Ascending aorta (tissue), 2 donors: ENCODE data around the gene ELF2. TPM values are rescaled to one million over a fixed set of nuclear protein-coding genes. Genes with fewer than 3 reads are reported as not detected.
A peak's percentile ranks its signal among the peaks of the same experiment; 100 is the strongest.
"Not testable (repeated sequence)": the region's sequence is repeated elsewhere in the genome, so short reads cannot be mapped to it uniquely, and the experiment has no call there.

Experiments used
- DNase-seq, 2 donors: peaks; one replicate each; pipeline ENCODE4 v3.0.0-alpha.2; 2019; ENCODE audit warnings: low spot score in 2 of 2
- H3K27ac ChIP-seq, 2 donors: fragments of 200-600 bp; sonication (generic); one replicate each; pipeline ENCODE4 v1.5.1; 2016 to 2017; ENCODE audit warnings: mild to moderate bottlenecking in 1 of 2
- H3K27me3 ChIP-seq: fragments of 200-600 bp; sonication (generic); one replicate; pipeline ENCODE4 v1.5.1; 2017
- H3K36me3 ChIP-seq, 2 donors: fragments of 200-600 bp; sonication (generic); one replicate each; pipeline ENCODE4 v1.5.1; 2016
- H3K4me1 ChIP-seq, 2 donors: fragments of 200-600 bp; sonication (generic); one replicate each; pipeline ENCODE4 v1.5.1; 2016 to 2017; ENCODE audit warnings: mild to moderate bottlenecking in 1 of 2
- H3K4me3 ChIP-seq, 2 donors: fragments of 200-600 bp; sonication (generic); one replicate each; pipeline ENCODE4 v1.5.1; 2016 to 2017; ENCODE audit warnings: mild to moderate bottlenecking in 1 of 2
- H3K9me3 ChIP-seq, 2 donors: fragments of 200-600 bp; sonication (generic); one replicate each; pipeline ENCODE4 v1.5.1; 2016
- intact Hi-C: fragments of 100-400 bp; cut with DNase I; formaldehyde crosslinking; loops from one replicate; pipeline ENCODE4 v1.15.1; 2023
- total RNA-seq: library from RNA; depleted of rRNA; stranded (reverse); fragments of >200 nt; gene quantifications from one replicate; pipeline ENCODE4 v1.1.0, GENCODE V29; 2016
- TF ChIP-seq, protein P1 (sequence below), 3 experiments: fragments of 200-600 bp in 2 of 3; fragments of 450-650 bp in 1 of 3; sonication (generic) in 2 of 3; IDR thresholded peaks; one replicate each; pipeline ENCODE4 v1.5.1; 2016 to 2019; ENCODE audit warnings: antibody characterized with exemption in 3 of 3, mild to moderate bottlenecking in 1 of 3, moderate library complexity in 1 of 3

Gene ELF2
- total RNA-seq, 1 donor from 2014 or later, result 20.3 TPM

DNA sequence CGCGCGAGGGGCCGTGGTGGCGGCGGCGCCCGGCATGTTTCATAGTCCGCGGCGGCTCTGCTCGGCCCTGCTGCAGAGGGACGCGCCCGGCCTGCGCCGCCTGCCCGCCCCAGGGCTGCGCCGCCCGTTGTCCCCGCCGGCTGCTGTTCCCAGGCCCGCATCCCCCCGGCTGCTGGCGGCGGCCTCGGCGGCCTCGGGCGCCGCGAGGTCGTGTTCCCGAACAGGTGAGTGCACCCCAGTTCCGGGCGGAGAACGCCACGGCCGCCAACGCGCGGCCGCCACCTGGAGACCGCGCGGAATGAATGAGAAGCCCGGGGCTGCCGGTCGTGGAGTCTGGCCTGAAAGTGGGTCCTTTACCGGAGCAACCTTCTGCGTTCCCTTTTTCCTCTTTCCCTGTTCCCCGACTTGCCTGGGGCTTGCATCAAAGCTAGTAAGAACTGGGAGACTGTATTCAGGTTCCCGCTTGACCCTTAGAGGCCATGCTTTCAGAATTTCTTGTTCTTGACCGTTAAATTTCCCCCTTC, 161.0 kb downstream of the ELF2 start:
- H3K27ac ChIP-seq, result peak overlapping the region; percentile 83 to 96
- no peaks in the 10 kb centered on the region for H3K9me3 ChIP-seq
- no peaks in the 10 kb centered on the region for H3K27me3 ChIP-seq
- H3K4me3 ChIP-seq, result peak overlapping the region; percentile 80 to 81
- DNase-seq, result peak in 1 of 2 donors; percentile 64
- no peaks in the 10 kb centered on the region for H3K36me3 ChIP-seq
- intact Hi-C loops, result loop anchor here (1.0 to 10.0 kb wide), 8 partner anchors 68 to 1139 kb away; partner anchors contain the start of genes ELF2, MAML3 and RAB33B
- TF ChIP-seq, protein P1, sequence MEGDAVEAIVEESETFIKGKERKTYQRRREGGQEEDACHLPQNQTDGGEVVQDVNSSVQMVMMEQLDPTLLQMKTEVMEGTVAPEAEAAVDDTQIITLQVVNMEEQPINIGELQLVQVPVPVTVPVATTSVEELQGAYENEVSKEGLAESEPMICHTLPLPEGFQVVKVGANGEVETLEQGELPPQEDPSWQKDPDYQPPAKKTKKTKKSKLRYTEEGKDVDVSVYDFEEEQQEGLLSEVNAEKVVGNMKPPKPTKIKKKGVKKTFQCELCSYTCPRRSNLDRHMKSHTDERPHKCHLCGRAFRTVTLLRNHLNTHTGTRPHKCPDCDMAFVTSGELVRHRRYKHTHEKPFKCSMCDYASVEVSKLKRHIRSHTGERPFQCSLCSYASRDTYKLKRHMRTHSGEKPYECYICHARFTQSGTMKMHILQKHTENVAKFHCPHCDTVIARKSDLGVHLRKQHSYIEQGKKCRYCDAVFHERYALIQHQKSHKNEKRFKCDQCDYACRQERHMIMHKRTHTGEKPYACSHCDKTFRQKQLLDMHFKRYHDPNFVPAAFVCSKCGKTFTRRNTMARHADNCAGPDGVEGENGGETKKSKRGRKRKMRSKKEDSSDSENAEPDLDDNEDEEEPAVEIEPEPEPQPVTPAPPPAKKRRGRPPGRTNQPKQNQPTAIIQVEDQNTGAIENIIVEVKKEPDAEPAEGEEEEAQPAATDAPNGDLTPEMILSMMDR (IDR thresholded peaks at IDR 0.05), result no peak
- H3K4me1 ChIP-seq, result peaks cover 0 to 8% of the 10 kb centered on the region in 2 donors

DNA sequence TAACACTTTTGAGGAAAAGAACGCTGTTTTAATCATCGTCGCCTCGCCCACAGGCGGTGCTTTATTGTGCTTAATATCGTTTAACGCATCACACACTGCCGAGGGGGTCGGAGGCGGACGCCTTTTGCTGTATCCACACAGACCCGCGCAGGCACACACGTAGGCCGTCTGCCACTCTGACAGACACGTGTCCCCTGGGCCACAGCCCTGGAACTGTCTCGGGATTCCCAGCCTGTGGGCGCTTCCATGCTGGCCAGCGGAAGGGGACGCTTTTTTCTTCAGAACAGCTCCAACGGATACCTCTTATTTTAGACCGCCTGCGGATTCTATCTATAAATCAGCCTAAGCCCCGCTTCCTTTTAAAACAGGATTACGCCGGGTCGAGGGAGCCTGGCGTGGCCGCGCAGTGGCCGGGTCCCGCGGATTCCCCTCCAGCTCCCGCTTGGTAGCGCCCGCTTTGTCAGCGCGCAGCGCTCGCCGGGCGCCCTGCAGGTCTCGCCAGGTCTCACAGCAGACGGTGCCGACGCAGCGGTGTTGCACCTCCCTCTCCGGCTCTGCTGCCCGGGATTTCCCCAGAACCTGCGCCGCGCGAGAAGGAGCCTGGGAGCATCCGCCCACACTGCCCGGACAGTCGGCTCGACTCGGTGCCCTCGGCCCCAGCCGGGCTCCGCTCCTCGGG, 161.6 kb downstream of the ELF2 start, which contains the start of gene NOCT:
TSS of gene NOCT (plus strand) at position 513 of the 679 bp plus-strand sequence. CDS start 201 bp downstream, outside the sequence.
- no peaks in the 10 kb centered on the region for H3K36me3 ChIP-seq
- TF ChIP-seq, protein P1 (IDR thresholded peaks at IDR 0.05), result peak; percentile 13 to 32 (median 24)
- no peaks in the 10 kb centered on the region for H3K9me3 ChIP-seq
- peak; percentile 67 to 92 for DNase-seq
- H3K4me1 ChIP-seq, result peaks cover 0 to 8% of the 10 kb centered on the region in 2 donors
- H3K4me3 ChIP-seq, result peak within 1 kb of the TSS; percentile 80 to 81
- no peaks in the 10 kb centered on the region for H3K27me3 ChIP-seq
- intact Hi-C loops, result loop anchor here (1.0 to 10.0 kb wide), 7 partner anchors 69 to 1139 kb away; partner anchors contain the start of genes ELF2, MAML3 and RAB33B
- H3K27ac ChIP-seq, result peak within 1 kb of the TSS; percentile 83 to 96

DNA sequence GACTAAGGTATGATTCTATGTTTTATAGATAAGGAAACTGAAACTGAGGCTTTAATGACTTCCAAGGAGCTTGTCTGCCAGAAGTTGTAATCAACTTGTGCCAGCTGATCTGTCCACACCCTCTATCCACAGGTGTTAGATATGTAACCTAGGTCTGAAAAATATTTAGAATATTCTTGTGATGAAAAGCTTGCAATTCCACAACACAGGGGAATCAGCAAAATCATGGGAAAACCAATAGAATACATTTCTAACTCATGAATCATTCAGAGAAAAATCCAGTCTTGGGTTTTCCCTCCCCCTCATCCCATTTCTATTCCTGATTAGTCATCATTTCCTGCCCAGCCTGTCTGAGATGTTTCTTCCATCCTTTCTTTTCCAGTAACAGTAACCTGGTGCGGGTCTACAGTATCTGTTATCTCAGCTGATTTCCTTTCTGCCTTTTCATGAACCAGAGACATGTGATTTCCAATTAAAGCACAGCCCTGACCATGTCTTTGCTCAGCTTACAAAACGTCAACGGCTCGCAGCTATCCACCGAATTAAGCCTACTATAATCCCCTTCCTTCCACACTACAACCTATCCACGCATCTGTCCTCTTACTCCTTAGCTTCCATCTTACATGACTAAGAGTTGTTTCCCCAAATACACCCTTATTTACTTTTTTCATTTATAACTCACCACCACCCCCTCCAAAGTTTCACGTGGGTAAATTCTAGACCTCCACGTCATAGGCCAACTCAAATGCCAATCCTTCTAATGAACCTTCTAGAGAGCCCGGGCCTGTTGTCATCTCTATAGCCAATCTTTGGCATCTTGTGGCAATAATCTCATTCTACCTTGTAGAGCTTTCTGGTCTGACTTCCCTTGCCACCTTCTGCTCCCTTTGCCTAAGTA, 162.4 kb downstream of the ELF2 start:
- Histone ChIP-seq H3K9me3 (no peaks in the 10 kb centered on the region), H3K4me3 (peak overlapping the region; percentile 80 to 81), H3K36me3 (no peaks in the 10 kb centered on the region), H3K27ac (peak overlapping the region; percentile 83 to 96), H3K27me3 (no peaks in the 10 kb centered on the region), H3K4me1 (peaks cover 0 to 8% of the 10 kb centered on the region in 2 donors)
- intact Hi-C loops, result loop anchor here (1.0 to 10.0 kb wide), 7 partner anchors 70 to 1140 kb away; partner anchors contain the start of genes ELF2, MAML3 and RAB33B
- DNase-seq, result peak in 1 of 2 donors; percentile 76
- TF ChIP-seq, protein P1 (IDR thresholded peaks at IDR 0.05), result no peak

GRCh38 chr4:139011225-139011950, 165.6 kb downstream of the ELF2 start:
- DNase-seq, result no peak
- no peak overlapping the region for H3K27ac ChIP-seq
- H3K36me3 ChIP-seq, result no peaks in the 10 kb centered on the region
- no peaks in the 10 kb centered on the region for H3K9me3 ChIP-seq
- H3K27me3 ChIP-seq, result no peaks in the 10 kb centered on the region
- H3K4me3 ChIP-seq, result no peak overlapping the region
- intact Hi-C loops, result loop anchor here (10.0 kb wide), 1 partner anchor 1143 kb away; the partner anchor contains the start of gene MAML3
- TF ChIP-seq, protein P1 (IDR thresholded peaks at IDR 0.05), result no peak
- H3K4me1 ChIP-seq, result peaks cover 0 to 5% of the 10 kb centered on the region in 2 donors

DNA sequence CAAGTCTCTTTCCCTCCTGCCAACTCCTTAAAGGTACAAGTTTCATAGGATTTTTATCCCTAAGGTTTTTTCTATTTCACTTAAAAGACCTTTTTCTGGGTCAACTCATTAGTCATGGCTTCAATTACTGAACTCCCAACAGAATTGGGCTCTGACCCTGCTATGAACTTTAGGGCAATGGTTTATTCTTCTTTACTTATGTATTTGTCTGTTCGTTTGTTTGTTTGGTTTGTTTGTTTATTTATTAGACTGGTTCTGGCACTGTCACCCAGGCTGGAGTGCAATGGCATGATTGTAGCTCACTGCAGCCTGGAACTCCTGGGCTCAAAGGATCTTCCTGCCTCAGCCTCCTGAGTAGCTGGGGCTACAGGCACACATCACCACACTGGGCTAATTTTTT, 167.3 kb downstream of the ELF2 start:
- TF ChIP-seq, protein P1 (IDR thresholded peaks at IDR 0.05), result no peak
- no peaks in the 10 kb centered on the region for H3K9me3 ChIP-seq
- H3K27me3 ChIP-seq, result no peaks in the 10 kb centered on the region
- no peak overlapping the region for H3K27ac ChIP-seq
- DNase-seq, result no peak
- intact Hi-C loops, result loop anchor here (10.0 kb wide), 1 partner anchor 1145 kb away; the partner anchor contains the start of gene MAML3
- no peaks in the 10 kb centered on the region for H3K36me3 ChIP-seq
- H3K4me3 ChIP-seq, result no peak overlapping the region
- H3K4me1 ChIP-seq, result no peaks in the 10 kb centered on the region

GRCh38 chr4:139008278-139008677, 168.7 kb downstream of the ELF2 start:
- H3K36me3 ChIP-seq, H3K4me1 ChIP-seq, H3K27ac ChIP-seq, H3K27me3 ChIP-seq, DNase-seq, intact Hi-C loops, H3K4me3 ChIP-seq, H3K9me3 ChIP-seq: not testable (repeated sequence)
